ENCODE data around the gene PUS10. TPM values are rescaled to one million over a fixed set of nuclear protein-coding genes. Genes with fewer than 3 reads are reported as not detected.
"Not testable (repeated sequence)": the region's sequence is repeated elsewhere in the genome, so short reads cannot be mapped to it uniquely, and the experiment has no call there.

Gene PUS10
- total RNA-seq, 4 donors from 2014 or later: 1.0 to 5.0 (median 3.5) TPM

DNA sequence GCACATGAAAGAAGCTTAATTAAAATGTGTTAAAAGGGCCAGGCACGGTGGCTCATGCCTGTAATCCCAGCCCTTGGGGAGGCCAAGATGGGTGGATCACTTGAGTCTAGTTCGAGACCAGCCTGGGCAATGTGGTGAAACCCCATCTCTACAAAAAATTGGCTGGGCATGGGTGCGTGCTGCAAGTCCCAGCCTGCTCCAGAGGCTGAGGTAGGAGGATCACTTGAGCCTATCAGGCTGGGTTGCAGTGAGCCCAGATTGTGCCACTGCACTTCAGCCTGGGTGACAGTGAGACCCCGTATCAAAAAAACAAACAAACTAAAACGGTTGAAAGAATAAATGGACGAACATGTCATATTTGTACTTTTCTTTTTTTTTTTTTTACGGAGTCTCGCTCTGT lies 110.7 kb downstream of the PUS10 start:
- Histone ChIP-seq H3K4me1 (no peaks in the 10 kb centered on the region), H3K27ac (no peak overlapping the region), H3K36me3 (peaks cover 0 to 12% of the 10 kb centered on the region in 2 donors), H3K9me3 (no peaks in the 10 kb centered on the region), H3K4me3 (no peak overlapping the region), H3K27me3 (no peaks in the 10 kb centered on the region)
- no peak for ATAC-seq
- TF ChIP-seq, protein P1, sequence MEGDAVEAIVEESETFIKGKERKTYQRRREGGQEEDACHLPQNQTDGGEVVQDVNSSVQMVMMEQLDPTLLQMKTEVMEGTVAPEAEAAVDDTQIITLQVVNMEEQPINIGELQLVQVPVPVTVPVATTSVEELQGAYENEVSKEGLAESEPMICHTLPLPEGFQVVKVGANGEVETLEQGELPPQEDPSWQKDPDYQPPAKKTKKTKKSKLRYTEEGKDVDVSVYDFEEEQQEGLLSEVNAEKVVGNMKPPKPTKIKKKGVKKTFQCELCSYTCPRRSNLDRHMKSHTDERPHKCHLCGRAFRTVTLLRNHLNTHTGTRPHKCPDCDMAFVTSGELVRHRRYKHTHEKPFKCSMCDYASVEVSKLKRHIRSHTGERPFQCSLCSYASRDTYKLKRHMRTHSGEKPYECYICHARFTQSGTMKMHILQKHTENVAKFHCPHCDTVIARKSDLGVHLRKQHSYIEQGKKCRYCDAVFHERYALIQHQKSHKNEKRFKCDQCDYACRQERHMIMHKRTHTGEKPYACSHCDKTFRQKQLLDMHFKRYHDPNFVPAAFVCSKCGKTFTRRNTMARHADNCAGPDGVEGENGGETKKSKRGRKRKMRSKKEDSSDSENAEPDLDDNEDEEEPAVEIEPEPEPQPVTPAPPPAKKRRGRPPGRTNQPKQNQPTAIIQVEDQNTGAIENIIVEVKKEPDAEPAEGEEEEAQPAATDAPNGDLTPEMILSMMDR (IDR thresholded peaks at IDR 0.05 in 4 of 5, conservative IDR thresholded peaks at IDR 0.05 in 1 of 5): no peak
- no peak for TF ChIP-seq POLR2A (IDR thresholded peaks at IDR 0.05)
- no peak for DNase-seq
- intact Hi-C loops (cut with DNase I; ENCODE audit: low total_unique reads) (no loop called here), in situ Hi-C loops (cut with MboI; ENCODE audit: low sequenced_read_pairs in 4 of 4) (no loop called here)

DNA sequence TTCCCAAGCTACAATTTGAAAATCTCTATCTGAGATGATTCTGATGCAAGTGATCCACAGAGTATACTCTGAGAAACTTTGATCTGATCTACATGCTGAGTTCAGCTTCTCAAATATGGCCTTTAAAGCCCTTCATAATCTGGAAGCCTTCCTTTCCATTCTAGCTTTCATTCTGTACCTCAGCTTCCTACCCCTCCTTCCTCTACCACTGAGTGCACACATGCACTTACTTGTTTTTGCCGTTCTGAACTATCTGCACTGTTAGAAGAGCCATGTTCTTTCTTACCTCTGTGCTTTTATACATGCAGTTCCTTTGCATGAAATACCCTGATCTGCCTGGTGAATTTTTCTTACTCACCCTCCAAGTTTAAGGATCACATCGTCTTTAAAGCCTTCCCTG lies 111.7 kb downstream of the PUS10 start:
- intact Hi-C loops (cut with DNase I; ENCODE audit: low total_unique reads): no loop called here
- Histone ChIP-seq H3K9me3 (no peaks in the 10 kb centered on the region), H3K27me3 (no peaks in the 10 kb centered on the region), H3K36me3 (peaks cover 0 to 17% of the 10 kb centered on the region in 2 donors), H3K4me1 (no peaks in the 10 kb centered on the region), H3K27ac (no peak overlapping the region), H3K4me3 (no peak overlapping the region)
- ATAC-seq (no peak), DNase-seq (no peak)
- in situ Hi-C loops (cut with MboI; ENCODE audit: low sequenced_read_pairs in 4 of 4): no loop called here
- TF ChIP-seq, protein P1 (IDR thresholded peaks at IDR 0.05 in 4 of 5, conservative IDR thresholded peaks at IDR 0.05 in 1 of 5): no peak

DNA sequence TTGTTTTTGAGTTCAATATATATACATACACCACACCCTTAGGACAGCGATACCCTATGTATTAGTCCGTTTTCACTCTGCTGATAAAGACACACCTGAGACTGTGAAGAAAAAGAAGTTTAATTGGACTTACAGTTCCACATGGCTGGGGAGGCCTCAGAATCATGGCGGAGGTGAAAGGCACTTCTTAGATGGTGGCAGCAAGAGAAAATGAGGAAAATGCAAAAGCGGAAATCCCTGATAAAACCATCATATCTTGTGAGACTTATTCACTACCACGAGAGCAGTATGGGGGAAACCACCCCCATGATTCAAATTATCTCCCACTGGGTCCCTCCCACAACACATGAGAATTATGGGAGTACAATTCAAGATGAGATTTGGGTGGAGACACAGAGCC lies 112.2 kb downstream of the PUS10 start:
- H3K36me3 ChIP-seq: peaks cover under 1 to 21% of the 10 kb centered on the region in 2 donors
- in situ Hi-C loops (cut with MboI; ENCODE audit: low sequenced_read_pairs in 4 of 4); intact Hi-C loops (cut with DNase I; ENCODE audit: low total_unique reads); H3K27me3 ChIP-seq; H3K4me1 ChIP-seq; DNase-seq; H3K9me3 ChIP-seq; H3K4me3 ChIP-seq; H3K27ac ChIP-seq; ATAC-seq: not testable (repeated sequence)

DNA sequence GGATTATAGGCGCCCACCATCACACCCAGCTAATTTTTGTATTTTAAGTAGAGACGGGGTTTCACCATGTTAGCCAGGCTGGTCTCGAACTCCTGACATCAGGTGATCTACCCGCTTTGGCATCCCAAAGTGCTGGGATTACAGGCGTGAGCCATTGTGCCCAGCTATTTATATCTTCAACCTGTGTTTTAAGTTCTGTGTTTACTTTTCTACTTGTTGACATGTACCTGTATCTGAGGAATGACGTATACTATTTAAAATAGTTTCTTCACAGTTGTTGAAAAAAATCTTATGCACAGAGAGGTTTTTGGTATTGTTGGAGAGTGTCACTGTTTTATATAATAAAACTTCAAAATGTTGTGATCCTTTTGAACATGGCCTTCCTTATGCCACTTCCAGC lies 116.8 kb downstream of the PUS10 start:
- H3K4me3 ChIP-seq; H3K4me1 ChIP-seq; H3K27ac ChIP-seq; H3K9me3 ChIP-seq; intact Hi-C loops (cut with DNase I; ENCODE audit: low total_unique reads); DNase-seq; ATAC-seq; in situ Hi-C loops (cut with MboI; ENCODE audit: low sequenced_read_pairs in 4 of 4); H3K27me3 ChIP-seq: not testable (repeated sequence)
- H3K36me3 ChIP-seq: peaks cover 2 to 30% of the 10 kb centered on the region in 2 donors

DNA sequence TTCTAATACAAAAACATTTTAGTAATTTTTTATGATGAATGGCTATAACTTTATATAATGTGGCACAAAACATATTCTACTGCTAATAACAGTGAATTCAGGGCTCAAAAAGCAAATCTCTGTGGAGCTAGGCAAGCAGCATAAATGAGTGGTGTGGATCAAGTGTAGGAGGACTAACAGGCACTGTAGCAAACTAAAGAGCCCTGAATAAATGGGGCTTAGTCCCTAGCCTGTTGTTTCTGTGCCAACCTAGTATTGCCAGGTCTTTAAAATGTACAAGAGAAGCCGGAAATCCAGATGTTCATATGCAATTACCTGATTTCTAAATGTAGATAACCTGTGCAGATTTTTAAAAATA lies 118.2 kb downstream of the PUS10 start:
- no peaks in the 10 kb centered on the region for H3K9me3 ChIP-seq

More for the DNA sequence above, 118.2 kb downstream of the PUS10 start:
- in situ Hi-C loops (cut with MboI; ENCODE audit: low sequenced_read_pairs in 4 of 4) (no loop called here), intact Hi-C loops (cut with DNase I; ENCODE audit: low total_unique reads) (no loop called here)
- Histone ChIP-seq H3K27me3 (no peaks in the 10 kb centered on the region), H3K27ac (no peak overlapping the region), H3K4me3 (no peak overlapping the region), H3K36me3 (peaks cover 2 to 41% of the 10 kb centered on the region in 2 donors), H3K4me1 (no peaks in the 10 kb centered on the region)
- ATAC-seq (no peak), DNase-seq (no peak)
- TF ChIP-seq, protein P1 (IDR thresholded peaks at IDR 0.05 in 4 of 5, conservative IDR thresholded peaks at IDR 0.05 in 1 of 5): no peak
- TF ChIP-seq POLR2A (IDR thresholded peaks at IDR 0.05): no peak
